Measurements from ENCODE around the gene TNP2.

The TNP2 gene

GRCh38 chr16:11268921-11269375 lies at the start of gene TNP2:
Gene TNP2 (minus strand): TSS chr16:11269325. CDS start chr16:11269262, 63 bp downstream.
- H3K27me3 ChIP-seq (ENCODE audit: control insufficient read depth, insufficient read depth, low read length) = no peaks in the 10 kb centered on the region
- H3K9me3 ChIP-seq (ENCODE audit: control insufficient read depth, insufficient read depth, low read length) = no peaks in the 10 kb centered on the region
- H3K4me3 ChIP-seq (ENCODE audit: low read depth, low read length) = no peak within 1 kb of the TSS
- H3K4me1 ChIP-seq (ENCODE audit: control insufficient read depth, insufficient read depth, low read length) = no peaks in the 10 kb centered on the region
- no peak within 1 kb of the TSS for H3K9ac ChIP-seq (ENCODE audit: low read depth, low read length)
- no peaks in the 10 kb centered on the region for H3K36me3 ChIP-seq (ENCODE audit: control insufficient read depth, insufficient read depth, low read length)

- peaks cover 2% of the 10 kb centered on the region for H3K36me3 ChIP-seq (ENCODE audit: control insufficient read depth, insufficient read depth, low read length)
- no peaks in the 10 kb centered on the region for H3K9me3 ChIP-seq (ENCODE audit: control insufficient read depth, insufficient read depth, low read length)
- H3K4me1 ChIP-seq (ENCODE audit: control insufficient read depth, insufficient read depth, low read length) = peaks cover 15% of the 10 kb centered on the region
- no peaks in the 10 kb centered on the region for H3K27me3 ChIP-seq (ENCODE audit: control insufficient read depth, insufficient read depth, low read length)
- no peak overlapping the region for H3K4me3 ChIP-seq (ENCODE audit: low read depth, low read length)
- H3K9ac ChIP-seq (ENCODE audit: low read depth, low read length) = no peak overlapping the region
Observed at GRCh38 chr16:11318817-11319216, 49.7 kb upstream of the TNP2 start.

DNA sequence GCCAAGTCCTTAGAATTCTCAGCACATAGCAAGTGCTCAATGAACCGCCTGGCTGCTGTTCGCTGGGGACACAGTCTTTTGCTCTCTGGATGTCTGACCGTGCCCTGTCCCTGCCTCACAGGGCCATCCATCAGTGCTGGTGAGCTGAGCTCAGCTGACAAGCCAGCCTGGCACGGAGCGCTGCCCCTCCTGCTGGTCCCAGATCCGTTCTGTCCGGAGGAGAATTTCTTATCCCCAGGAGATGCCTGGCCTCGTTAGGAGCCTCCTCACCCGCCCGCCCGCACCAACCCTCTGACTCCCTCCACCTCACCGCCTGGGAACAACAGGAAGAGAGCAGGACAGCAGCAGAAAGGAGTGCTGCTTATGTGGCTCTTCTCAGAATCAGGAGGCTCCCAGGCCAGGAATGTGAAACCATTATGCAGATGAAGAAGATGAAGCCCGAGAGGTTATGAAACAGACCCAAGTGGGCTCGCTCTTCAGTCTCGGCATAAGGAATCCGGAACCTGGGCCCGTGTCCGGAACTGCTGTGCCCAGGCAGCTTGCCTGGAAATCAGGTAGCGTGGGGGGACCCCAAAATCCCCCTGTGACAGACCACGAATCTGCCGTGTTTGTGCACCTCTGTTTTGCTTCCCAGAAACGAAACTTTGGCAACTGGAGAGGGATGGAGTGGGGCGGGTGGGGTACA lies 47.3 kb upstream of the TNP2 start:
- Histone ChIP-seq H3K9me3 (ENCODE audit: control insufficient read depth, insufficient read depth, low read length) (no peaks in the 10 kb centered on the region), H3K4me3 (ENCODE audit: low read depth, low read length) (peak overlapping the region; percentile 53), H3K27me3 (ENCODE audit: control insufficient read depth, insufficient read depth, low read length) (no peaks in the 10 kb centered on the region), H3K9ac (ENCODE audit: low read depth, low read length) (peak overlapping the region; percentile 38), H3K36me3 (ENCODE audit: control insufficient read depth, insufficient read depth, low read length) (peaks cover 2% of the 10 kb centered on the region), H3K4me1 (ENCODE audit: control insufficient read depth, insufficient read depth, low read length) (peaks cover 30% of the 10 kb centered on the region)

GRCh38 chr16:11315510-11315909 lies 46.4 kb upstream of the TNP2 start:
- H3K36me3 ChIP-seq (ENCODE audit: control insufficient read depth, insufficient read depth, low read length) = peaks cover 2% of the 10 kb centered on the region
- no peaks in the 10 kb centered on the region for H3K9me3 ChIP-seq (ENCODE audit: control insufficient read depth, insufficient read depth, low read length)
- H3K9ac ChIP-seq (ENCODE audit: low read depth, low read length) = no peak overlapping the region
- H3K27me3 ChIP-seq (ENCODE audit: control insufficient read depth, insufficient read depth, low read length) = no peaks in the 10 kb centered on the region
- H3K4me1 ChIP-seq (ENCODE audit: control insufficient read depth, insufficient read depth, low read length) = peaks cover 30% of the 10 kb centered on the region
- H3K4me3 ChIP-seq (ENCODE audit: low read depth, low read length) = peak overlapping the region; percentile 53

DNA sequence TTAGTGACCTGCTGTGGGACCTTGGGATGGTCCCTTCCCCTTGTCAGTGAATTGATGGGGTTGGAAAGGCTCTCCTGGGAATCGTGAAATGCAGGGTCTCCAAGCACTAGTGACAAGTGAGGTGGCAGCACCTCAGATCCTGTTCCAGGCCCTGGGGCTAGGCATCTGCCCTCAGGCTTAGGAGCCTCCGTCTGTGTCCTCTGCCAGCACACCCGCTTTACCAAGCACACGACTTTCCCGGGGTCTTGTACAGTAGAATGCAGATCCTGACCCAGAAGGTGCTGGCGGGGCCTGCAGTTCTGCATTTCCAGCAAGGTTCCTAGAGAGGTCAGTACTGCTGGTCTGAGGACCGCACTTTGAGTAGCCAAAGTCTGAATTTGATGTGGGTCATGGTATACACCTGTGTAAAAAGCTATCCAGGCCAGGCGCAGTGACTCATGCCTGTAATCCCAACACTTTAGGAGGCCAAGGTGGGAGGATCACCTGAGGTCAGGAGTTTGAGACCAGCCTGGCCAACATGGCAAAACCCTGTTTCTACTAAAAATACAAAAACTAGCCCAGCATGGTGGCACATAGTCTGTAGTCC lies 45.3 kb upstream of the TNP2 start:
- H3K9ac ChIP-seq (ENCODE audit: low read depth, low read length) = no peak overlapping the region
- no peak overlapping the region for H3K4me3 ChIP-seq (ENCODE audit: low read depth, low read length)
- H3K4me1 ChIP-seq (ENCODE audit: control insufficient read depth, insufficient read depth, low read length) = peaks cover 32% of the 10 kb centered on the region
- no peaks in the 10 kb centered on the region for H3K9me3 ChIP-seq (ENCODE audit: control insufficient read depth, insufficient read depth, low read length)
- no peaks in the 10 kb centered on the region for H3K27me3 ChIP-seq (ENCODE audit: control insufficient read depth, insufficient read depth, low read length)
- peaks cover 2% of the 10 kb centered on the region for H3K36me3 ChIP-seq (ENCODE audit: control insufficient read depth, insufficient read depth, low read length)

- H3K9me3 ChIP-seq (ENCODE audit: control insufficient read depth, insufficient read depth, low read length) = no peaks in the 10 kb centered on the region
- H3K4me3 ChIP-seq (ENCODE audit: low read depth, low read length) = peak overlapping the region; percentile 23
- H3K4me1 ChIP-seq (ENCODE audit: control insufficient read depth, insufficient read depth, low read length) = peaks cover 32% of the 10 kb centered on the region
- H3K9ac ChIP-seq (ENCODE audit: low read depth, low read length) = peak overlapping the region; percentile 26
- H3K36me3 ChIP-seq (ENCODE audit: control insufficient read depth, insufficient read depth, low read length) = peaks cover under 1% of the 10 kb centered on the region
- H3K27me3 ChIP-seq (ENCODE audit: control insufficient read depth, insufficient read depth, low read length) = no peaks in the 10 kb centered on the region
Observed at GRCh38 chr16:11313493-11314308, 44.6 kb upstream of the TNP2 start.

GRCh38 chr16:11312718-11313492 lies 43.8 kb upstream of the TNP2 start:
- Histone ChIP-seq H3K4me1 (ENCODE audit: control insufficient read depth, insufficient read depth, low read length) (peaks cover 34% of the 10 kb centered on the region), H3K27me3 (ENCODE audit: control insufficient read depth, insufficient read depth, low read length) (no peaks in the 10 kb centered on the region), H3K4me3 (ENCODE audit: low read depth, low read length) (peak overlapping the region; percentile 23), H3K36me3 (ENCODE audit: control insufficient read depth, insufficient read depth, low read length) (no peaks in the 10 kb centered on the region), H3K9me3 (ENCODE audit: control insufficient read depth, insufficient read depth, low read length) (no peaks in the 10 kb centered on the region), H3K9ac (ENCODE audit: low read depth, low read length) (peak overlapping the region; percentile 60)

GRCh38 chr16:11310997-11311561 lies 42.0 kb upstream of the TNP2 start:
- H3K36me3 ChIP-seq (ENCODE audit: control insufficient read depth, insufficient read depth, low read length) = no peaks in the 10 kb centered on the region
- H3K4me3 ChIP-seq (ENCODE audit: low read depth, low read length) = no peak overlapping the region
- peaks cover 26% of the 10 kb centered on the region for H3K4me1 ChIP-seq (ENCODE audit: control insufficient read depth, insufficient read depth, low read length)
- no peaks in the 10 kb centered on the region for H3K27me3 ChIP-seq (ENCODE audit: control insufficient read depth, insufficient read depth, low read length)
- H3K9me3 ChIP-seq (ENCODE audit: control insufficient read depth, insufficient read depth, low read length) = no peaks in the 10 kb centered on the region
- H3K9ac ChIP-seq (ENCODE audit: low read depth, low read length) = no peak overlapping the region

DNA sequence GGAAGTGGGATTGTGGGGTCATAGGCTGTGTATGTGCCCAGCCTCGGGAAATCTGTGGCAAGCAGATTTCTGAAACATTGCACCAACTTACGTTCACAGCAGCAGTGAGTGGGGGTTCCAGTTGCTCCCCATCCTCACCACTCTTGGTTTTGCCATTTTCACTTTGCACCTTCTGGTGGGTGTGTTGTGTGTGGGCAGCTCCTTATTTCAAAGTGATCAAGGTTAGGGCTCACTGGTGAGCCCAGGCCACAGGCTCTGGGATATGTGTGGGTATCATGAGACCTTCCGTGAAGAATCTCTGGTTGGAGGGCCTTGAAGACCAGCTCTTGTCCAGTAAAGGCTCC lies 41.5 kb upstream of the TNP2 start:
- no peaks in the 10 kb centered on the region for H3K9me3 ChIP-seq (ENCODE audit: control insufficient read depth, insufficient read depth, low read length)
- no peaks in the 10 kb centered on the region for H3K27me3 ChIP-seq (ENCODE audit: control insufficient read depth, insufficient read depth, low read length)
- no peaks in the 10 kb centered on the region for H3K36me3 ChIP-seq (ENCODE audit: control insufficient read depth, insufficient read depth, low read length)
- H3K4me3 ChIP-seq (ENCODE audit: low read depth, low read length) = no peak overlapping the region
- peaks cover 24% of the 10 kb centered on the region for H3K4me1 ChIP-seq (ENCODE audit: control insufficient read depth, insufficient read depth, low read length)
- no peak overlapping the region for H3K9ac ChIP-seq (ENCODE audit: low read depth, low read length)

GRCh38 chr16:11309895-11310633 lies 40.9 kb upstream of the TNP2 start:
- Histone ChIP-seq H3K9ac (ENCODE audit: low read depth, low read length) (no peak overlapping the region), H3K36me3 (ENCODE audit: control insufficient read depth, insufficient read depth, low read length) (no peaks in the 10 kb centered on the region), H3K4me1 (ENCODE audit: control insufficient read depth, insufficient read depth, low read length) (peaks cover 24% of the 10 kb centered on the region), H3K9me3 (ENCODE audit: control insufficient read depth, insufficient read depth, low read length) (no peaks in the 10 kb centered on the region), H3K4me3 (ENCODE audit: low read depth, low read length) (no peak overlapping the region), H3K27me3 (ENCODE audit: control insufficient read depth, insufficient read depth, low read length) (no peaks in the 10 kb centered on the region)

Data from iPS-15b (cell line).